ENCODE data around the gene SGK1.

GRCh38 chr6:134339216-134339615 lies 21.3 kb upstream of the SGK1 start:
- no peak for TF ChIP-seq POLR2AphosphoS5 (IDR thresholded peaks at IDR 0.05; ENCODE audit: borderline replicate concordance, low read depth, low read length)
- no peak for TF ChIP-seq EZH2 (IDR thresholded peaks at IDR 0.05)
- TF ChIP-seq FOXP2 (optimal IDR thresholded peaks at IDR 0.05; ENCODE audit: control extremely low read depth, extremely low read length, insufficient read depth): no peak
